ENCODE results near the gene LEKR1. TPM values are rescaled to one million over a fixed set of nuclear protein-coding genes. Genes with fewer than 3 reads are reported as not detected.
"Not testable (repeated sequence)": the region's sequence is repeated elsewhere in the genome, so short reads cannot be mapped to it uniquely, and the experiment has no call there.

Gene LEKR1
- 1 to 10 TPM; 1.9 to 4.6 (median 2.4) TPM for polyA plus RNA-seq (ENCODE audit: insufficient read length in 4 of 4)

DNA sequence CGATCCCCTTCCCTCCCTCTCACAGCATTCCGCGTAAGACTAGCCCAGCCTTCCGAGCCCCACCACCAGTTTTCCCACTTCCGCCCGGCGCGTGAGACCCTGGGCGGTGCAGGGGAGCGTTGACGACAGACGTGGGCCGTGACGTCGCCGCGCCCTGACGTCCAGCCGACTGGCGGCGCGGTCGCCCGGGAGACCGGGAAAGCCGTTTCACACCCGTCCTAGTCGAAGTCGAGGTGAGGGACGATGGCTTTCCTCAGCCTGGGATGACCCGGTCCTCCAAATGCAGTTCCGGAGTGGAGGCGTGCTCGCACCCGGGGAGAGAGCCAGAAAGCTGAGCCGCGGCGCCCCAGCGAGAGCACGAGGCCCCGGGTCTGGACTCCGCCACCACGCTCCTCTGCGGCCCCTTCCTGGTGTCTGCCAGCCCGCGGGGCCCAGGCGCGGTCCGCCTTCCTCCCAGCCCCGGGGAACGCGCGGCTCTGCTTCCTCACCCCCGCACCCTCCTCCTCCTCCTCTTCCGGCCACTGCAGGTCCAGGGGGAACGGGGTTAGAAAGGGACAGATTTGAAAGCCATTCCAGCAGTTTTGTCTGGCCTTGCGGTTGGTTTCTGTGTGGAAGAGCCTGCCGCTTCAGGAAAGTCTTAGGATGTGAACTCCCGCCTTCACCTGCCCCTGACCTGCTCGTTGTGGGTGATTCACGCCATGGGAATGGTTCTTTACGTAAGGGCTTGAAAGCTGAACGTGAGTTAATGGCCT is at the start of gene LEKR1:
Gene LEKR1, plus strand, starts transcription at position 210 of the 752 bp plus-strand sequence. CDS start 2,977 bp downstream, outside the sequence.
- DNase-seq (ENCODE audit: low read depth in 4 of 4, low spot score in 2 of 4): peak; percentile 75 to 85 (median 83)

DNA sequence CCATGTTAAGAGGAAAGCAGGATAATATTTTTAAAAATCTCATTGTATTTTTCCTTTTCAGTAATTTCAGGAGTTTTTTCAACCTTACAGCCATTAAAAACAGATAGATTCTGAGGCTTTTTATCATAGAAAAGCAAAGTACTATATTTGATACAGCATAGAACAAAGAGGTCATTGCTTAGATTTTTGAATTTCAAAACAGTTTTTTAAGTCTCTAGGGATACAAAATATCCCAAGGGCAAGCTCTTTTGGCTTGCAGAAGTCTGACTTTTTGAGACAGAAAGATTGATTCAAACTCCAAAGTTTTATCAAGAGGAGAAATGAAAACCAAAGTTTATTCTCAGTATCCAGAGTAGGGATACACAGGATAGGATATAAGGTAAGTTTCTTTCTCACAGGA is 49.3 kb upstream of the LEKR1 start:
- DNase-seq (ENCODE audit: low read depth in 4 of 4, low spot score in 2 of 4): no peak

DNA sequence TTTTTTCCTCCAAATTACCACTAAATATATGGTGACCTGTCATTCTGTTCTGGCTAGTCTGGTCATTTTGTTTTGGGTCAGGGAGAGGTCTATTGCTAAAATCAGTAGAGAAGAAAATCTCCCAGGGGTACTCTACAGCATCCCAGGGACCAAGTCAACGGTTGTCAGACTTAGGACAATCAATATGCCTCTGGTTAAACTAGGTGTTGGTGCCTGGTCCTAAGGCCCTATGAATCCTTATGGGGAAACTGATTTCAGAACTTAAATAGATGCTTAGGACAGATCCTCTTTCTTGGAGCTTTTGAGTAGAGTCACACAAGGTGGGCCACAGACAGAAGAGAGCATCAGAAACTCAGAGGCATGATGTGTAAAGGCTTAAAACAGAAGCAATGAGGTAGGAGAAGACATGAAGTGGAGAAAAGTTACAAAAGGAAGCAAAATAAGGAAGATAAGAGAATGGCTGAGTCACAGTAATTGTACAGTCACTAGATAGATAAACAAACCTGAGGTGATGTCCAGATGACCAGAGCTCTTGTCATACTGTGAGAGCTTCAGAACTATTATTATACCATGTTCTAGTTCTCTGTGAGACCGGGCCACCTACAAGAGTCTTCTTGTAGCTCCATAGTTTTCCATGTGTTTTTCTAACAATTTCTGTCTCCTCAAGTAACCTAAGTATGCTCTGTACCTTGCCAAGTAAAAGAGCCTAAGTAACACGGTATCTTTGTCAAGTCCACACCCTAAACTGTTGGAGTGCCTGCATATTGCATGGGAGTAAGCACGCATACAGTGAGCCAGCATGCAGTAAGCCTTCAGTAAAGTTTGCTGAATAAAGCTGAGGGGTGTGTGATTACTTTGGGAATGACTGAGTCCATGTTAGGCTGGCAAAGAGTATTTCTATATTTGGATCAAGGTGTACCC is 44.6 kb upstream of the LEKR1 start:
- DNase-seq (ENCODE audit: low read depth in 4 of 4, low spot score in 2 of 4): no peak

DNA sequence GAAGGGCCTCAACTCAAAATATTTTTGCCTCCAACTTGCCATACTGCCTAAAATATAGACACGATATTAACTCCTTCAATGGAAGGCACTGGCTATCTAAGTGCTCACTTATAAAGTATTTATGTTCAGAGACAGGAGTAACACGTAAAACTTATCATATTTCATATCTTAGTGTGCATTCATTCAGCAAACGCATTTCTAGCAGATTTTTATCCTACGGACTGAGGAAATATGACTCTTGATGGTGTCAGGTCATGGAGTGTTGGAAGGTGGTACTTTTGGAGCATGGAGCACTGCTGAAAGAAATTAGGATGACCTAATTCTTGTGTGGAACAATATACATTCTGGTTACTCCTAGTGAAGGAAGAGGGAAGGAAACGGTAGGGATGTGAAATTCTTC is 43.8 kb upstream of the LEKR1 start:
- DNase-seq (ENCODE audit: low read depth in 4 of 4, low spot score in 2 of 4): no peak

DNA sequence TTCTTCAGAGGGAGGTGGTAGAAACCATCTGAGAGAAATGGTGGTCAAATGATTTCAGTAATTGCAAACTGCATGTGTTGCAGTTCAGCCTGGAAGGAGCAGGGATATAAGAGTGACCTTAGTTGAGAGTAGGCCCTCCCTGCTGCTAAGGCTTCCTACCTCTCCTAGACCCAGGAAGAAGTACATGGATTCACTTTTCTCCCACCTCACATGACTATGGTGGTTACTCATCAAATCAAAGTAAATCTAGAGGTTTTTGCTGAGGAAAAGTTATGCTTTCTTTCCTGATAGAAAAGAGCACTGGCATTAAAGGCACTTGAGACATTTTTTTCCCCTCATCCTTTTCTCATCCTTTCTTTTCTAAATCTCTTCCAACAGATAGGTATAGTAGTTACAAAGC is 43.2 kb upstream of the LEKR1 start:
- no peak for DNase-seq (ENCODE audit: low read depth in 4 of 4, low spot score in 2 of 4)

DNA sequence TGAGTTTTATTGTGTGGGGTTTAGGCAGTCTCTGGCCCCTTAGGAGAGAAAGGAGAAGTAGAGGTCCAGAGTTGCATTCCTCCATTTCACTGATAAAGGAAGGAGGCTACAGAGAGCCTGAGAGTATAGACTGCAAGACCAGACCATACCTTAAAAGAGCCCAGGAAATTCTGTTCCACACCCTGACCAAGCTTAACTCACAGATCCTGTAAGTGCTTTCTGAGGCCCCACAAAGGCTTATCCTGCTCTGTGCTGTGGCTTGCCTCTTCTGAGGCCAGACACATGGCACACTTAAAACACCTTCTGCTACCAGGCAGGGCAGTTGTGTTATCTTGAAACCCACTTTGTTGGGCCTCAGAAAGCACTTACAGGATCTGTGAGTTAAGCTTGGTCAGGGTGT is 39.2 kb upstream of the LEKR1 start:
- no peak for DNase-seq (ENCODE audit: low read depth in 4 of 4, low spot score in 2 of 4)

DNA sequence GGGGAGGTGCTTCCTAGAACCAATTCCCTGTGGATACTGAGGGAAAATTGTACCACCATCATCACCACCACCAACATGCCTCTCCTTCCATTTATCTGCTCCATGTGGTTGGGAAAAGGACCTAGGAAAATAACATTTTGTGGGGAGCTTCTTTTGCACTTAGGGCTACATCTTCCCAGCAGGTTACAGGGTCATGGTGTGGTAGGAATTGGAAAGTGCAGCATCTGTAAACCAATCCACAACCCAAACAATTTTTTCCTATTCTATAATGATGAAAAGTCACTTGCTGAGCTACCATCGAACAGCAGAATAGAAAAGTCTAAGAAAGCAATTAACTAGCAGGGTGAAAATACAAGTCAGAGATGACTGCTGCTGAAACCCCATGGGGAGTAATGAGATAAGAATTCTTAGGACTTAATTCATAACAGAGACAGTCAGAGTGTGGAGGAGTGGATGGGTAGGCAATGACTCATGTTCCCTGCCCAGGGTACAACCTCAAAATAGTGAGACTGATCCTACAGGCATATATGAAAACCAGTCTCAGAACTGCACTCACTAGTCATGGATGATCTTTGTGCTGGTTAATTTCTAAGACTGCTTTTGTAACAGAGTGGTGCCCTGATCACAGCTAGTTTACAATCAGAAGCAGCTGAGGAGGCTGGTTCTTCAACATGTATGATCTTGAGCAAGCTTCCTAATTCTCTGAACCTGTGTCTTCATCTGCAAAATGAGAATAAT is 38.1 kb upstream of the LEKR1 start:
- DNase-seq (ENCODE audit: low read depth in 4 of 4, low spot score in 2 of 4): no peak

DNA sequence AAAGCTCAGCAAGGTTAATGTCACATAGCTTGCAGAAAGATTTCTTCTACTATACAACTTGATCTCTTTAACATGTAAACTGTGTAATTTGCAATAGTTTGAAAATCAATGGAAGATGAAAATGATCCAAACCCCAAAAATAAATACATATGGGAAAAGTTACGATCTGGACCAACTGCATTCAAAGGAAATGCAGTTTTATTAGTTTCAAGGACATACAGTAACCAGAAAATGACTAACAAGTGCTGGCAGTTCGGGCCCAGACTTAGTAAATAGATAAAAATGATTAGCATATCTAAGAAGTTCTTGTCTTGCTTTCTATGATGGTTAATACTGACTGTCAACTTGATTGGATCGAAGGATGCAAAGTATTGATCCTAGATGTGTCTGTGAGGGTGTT is 37.3 kb upstream of the LEKR1 start:
- DNase-seq (ENCODE audit: low read depth in 4 of 4, low spot score in 2 of 4): no peak

DNA sequence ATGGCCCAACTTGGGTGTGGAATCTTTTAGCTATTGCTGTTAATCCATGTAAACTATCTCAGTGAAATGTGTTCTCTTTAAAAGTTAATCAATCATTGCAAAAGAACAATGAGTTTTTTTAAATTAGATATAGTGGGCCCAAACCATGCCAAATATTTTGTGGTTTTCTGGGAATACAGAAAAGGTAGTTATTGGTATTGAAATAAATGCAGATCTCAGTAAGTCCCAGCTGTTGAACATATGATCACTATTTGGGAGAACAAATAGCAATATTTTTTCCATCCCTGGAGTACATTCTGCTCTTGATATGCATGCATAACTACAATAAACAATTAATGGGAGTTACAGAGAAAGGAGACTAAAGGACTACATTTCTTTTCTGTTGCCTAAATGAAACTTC is 36.0 kb upstream of the LEKR1 start:
- no peak for DNase-seq (ENCODE audit: low read depth in 4 of 4, low spot score in 2 of 4)

DNA sequence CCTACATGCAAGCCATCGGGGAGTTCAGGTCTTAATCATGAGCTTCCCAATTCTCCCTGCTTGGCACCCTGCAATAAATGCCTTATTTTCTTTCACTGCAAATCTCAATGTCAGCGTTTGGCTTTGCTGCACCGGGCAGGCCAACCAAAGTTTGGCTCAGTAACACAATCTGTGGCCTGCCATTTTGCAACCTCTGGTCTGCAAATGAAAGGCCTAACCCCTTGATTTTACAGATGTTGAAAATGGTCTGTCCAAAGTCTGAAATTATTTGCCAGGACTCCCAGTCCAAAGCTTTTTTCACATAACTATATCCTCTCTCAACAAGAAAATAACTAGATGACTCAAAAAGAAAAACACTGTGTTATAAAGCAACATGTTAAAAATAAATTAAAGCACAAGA is 34.0 kb upstream of the LEKR1 start:
- DNase-seq (ENCODE audit: low read depth in 4 of 4, low spot score in 2 of 4): no peak

DNA sequence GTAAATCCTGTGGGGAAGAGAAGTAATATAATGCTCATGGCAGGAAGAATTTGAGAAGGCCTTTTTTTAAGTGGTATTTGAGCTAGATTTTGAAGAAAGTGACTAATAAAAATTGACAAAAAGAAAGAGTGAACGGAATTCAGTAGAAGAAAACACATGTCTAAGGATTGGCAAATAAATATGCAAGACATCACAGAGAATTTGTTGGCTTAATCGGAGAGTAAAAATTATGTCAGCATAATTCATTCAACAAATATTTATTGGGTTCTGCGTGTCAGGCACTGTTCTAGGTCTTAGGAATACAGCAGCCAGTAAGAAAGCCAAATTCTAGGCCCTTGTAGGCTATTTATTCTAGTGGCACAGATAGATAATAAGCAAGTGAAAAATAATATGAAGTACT is 33.6 kb upstream of the LEKR1 start:
- no peak for DNase-seq (ENCODE audit: low read depth in 4 of 4, low spot score in 2 of 4)

DNA sequence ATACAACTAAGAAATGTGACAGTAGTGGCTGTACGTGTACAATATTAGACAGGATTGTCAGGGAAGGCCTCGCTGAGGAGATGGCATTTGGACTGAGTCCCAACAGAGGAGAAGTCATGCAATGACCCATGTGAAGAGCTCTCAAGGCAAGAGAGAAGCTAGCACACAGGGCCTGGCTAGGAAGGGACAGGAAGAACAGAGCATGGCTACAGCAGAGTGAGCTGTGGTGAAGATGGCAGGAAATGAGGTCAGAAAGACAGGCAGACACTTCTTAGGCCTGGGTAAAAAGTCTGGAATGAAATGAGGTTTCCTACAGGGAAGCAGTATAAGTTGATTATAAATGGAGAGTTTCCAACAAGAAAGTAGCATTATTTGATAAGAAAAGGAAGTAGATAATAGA is 33.2 kb upstream of the LEKR1 start:
- DNase-seq (ENCODE audit: low read depth in 4 of 4, low spot score in 2 of 4): no peak

DNA sequence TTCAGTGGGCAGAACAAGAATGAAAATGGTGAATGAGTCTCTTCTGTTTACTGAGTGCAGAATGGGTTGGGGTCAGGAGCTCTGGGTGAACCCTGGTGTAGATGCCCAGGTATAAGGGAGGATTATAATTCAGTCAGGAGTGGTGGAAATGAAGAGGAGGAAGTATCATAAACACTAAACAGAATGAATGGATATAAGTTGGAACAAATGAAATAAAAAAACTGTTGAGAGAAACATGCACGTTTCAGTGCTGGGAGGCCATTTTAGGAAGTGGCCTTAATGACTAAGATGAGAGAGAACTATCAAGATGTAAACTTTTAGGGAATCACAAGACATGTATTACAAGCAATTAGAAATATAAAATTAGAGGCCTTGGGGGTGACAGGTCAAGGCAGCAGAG is 32.8 kb upstream of the LEKR1 start:
- no peak for DNase-seq (ENCODE audit: low read depth in 4 of 4, low spot score in 2 of 4)

DNA sequence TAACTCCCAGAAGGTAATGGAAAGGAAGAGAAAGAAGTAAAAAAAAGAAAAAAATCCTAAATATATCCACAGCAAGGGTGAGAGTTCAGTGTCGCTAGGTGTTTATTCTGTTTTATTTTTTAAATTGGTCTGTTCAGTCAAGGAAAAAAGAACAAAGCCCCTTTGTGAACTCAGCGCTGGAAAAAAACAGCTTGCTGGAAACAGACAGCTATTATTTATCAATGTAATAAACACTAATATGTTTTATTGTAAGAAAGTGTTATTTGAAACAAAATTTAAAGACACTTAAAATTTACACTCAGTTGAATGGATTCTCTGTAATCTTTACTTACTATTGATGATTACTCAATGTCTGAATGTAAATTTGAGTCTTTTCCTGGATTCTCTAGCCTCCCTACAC is 32.3 kb upstream of the LEKR1 start:
- no peak for DNase-seq (ENCODE audit: low read depth in 4 of 4, low spot score in 2 of 4)

DNA sequence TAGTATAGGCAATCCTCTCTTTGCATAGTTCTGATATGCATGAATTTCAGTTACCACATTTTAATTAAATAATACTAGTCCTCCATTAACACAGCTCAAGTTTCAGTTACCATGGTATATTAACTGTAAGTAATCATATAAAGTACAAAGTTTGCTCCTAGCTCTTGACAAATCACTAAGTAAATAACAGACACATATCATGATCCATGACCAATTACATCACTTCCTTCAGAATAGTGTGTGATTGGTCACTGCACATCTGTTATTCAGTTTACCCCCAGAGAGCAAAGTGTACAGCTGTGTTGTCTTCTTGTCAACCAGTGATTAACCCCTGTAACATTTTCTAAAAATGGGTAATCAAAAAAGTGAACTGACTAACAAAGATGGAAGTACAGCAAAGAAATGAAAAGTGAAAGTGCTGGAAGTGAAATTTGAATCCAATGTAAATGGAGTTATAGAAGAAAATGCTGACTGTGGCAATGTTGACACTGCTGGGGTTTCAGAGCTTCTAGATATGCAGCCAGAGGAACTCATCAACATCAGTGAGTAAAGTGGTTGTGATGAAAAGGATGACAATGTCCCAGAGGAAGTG is 30.2 kb upstream of the LEKR1 start:
- DNase-seq (ENCODE audit: low read depth in 4 of 4, low spot score in 2 of 4): no peak

DNA sequence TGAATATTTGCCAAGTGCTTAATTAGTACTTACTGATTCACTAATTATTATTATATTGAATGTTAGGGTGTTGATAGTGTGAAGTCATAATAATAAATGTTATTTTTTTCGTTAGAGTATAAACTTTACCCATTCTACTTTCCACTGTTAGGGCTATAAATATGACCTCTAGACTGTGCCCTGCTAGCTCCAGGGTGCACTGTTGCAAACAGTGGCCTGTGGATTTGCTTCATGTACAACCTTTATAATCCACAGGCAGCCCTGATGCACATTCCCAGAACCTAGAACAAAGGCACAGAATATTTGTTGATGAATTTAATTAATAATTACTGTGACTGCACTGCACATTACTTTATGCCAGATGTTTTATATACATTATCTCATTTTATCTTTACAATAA is 28.8 kb upstream of the LEKR1 start:
- DNase-seq (ENCODE audit: low read depth in 4 of 4, low spot score in 2 of 4): no peak

DNA sequence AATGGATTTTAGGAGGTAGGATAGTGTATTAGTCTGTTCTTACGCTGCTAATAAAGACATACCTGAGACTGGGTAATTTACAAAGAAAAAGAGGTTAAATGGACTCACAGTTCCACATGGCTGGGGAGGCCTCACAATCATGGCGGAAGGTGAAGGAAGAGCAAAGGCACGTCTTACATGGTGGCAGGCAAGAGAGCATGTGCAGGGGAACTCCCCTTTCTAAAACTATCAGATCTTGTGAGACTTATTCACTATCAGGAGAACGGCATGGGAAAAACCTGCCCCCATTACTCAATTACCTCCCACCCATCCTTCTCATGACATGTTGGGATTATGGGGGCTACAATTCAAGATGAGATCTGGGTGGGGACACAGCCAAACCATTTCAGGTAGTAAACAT is 25.9 kb upstream of the LEKR1 start:
- DNase-seq (ENCODE audit: low read depth in 4 of 4, low spot score in 2 of 4): not testable (repeated sequence)

DNA sequence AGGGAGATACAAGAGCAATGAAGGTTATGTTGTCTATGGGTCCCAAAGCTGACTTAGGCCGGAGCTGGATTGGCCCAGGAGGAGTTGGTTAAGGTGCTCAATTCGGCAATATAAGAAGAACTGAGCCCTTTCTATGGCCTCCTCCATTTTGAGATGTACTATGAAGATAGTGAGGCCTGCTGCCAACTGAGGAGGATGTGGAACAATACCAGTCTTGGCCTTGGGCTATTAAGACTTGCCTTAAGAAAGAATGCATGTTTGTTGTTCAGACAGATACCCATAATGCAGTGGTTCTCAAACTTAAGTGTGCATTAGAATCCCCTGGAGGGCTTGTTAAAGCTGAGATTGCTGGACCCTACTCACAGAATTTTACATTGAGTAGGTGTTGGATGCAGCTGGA is 24.4 kb upstream of the LEKR1 start:
- no peak for DNase-seq (ENCODE audit: low read depth in 4 of 4, low spot score in 2 of 4)

DNA sequence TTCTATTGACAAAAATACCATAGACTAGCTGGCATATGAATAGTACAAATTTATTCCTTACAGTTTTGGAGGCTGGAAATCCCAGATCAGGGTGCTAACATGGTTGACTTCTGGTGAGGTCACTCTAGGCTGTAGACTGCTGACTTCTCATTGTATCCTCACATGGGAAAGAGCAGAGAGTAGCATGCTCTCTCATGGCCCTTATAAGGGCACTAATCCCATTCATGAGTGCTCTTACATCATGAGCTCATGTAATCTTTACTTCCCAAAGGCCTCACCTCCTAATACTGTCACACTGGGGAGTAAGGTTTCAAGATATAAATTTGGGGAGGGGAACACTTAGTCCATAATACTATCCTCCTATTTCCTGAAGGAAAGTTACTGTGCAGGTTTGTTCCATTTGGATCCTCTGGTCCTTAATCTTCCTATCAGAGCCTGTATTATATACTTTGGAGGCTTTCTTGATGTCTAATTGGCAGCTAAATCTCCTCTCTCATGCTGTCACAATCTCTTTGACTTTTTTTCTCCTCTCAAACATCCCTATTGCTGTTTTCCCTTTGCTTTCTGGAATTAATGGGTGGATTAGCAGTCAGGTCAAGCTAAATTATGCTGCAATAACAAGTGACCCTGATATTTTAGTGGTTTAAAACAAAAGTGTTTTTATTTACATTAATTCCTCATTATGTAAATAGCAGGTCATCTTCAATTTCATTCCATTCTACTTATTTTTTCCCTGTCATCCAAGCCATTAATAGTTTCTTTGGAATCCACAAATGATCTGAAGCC is 23.1 kb upstream of the LEKR1 start:
- DNase-seq (ENCODE audit: low read depth in 4 of 4, low spot score in 2 of 4): no peak
